ENCODE data around the gene MMP24.

The MMP24 gene

GRCh38 chr20:35215066-35215956 is 11.2 kb upstream of the MMP24 start:
- DNase-seq = no peak
- in situ Hi-C loops (cut with MboI; ENCODE audit: low pct_unique_long_range_greater_than_20kb, low sequenced_read_pairs) = no loop called here

- no peak for DNase-seq
- in situ Hi-C loops (cut with MboI; ENCODE audit: low pct_unique_long_range_greater_than_20kb, low sequenced_read_pairs) = no loop called here
Observed at GRCh38 chr20:35216541-35216940, 9.9 kb upstream of the MMP24 start.

- in situ Hi-C loops (cut with MboI; ENCODE audit: low pct_unique_long_range_greater_than_20kb, low sequenced_read_pairs) = no loop called here
- DNase-seq = no peak
Observed at GRCh38 chr20:35223941-35224340, 2.5 kb upstream of the MMP24 start.

- in situ Hi-C loops (cut with MboI; ENCODE audit: low pct_unique_long_range_greater_than_20kb, low sequenced_read_pairs) = no loop called here
- DNase-seq = no peak
Observed at GRCh38 chr20:35224536-35224935, 2.0 kb upstream of the MMP24 start.

- peak; percentile 38 for DNase-seq
- in situ Hi-C loops (cut with MboI; ENCODE audit: low pct_unique_long_range_greater_than_20kb, low sequenced_read_pairs) = no loop called here
Observed at GRCh38 chr20:35225319-35226125, 968 bp upstream of the MMP24 start.

- DNase-seq = peak; percentile 61
- in situ Hi-C loops (cut with MboI; ENCODE audit: low pct_unique_long_range_greater_than_20kb, low sequenced_read_pairs) = no loop called here
Observed at GRCh38 chr20:35226884-35227681, 593 bp downstream of the MMP24 start.

GRCh38 chr20:35232575-35232974 is 6.1 kb downstream of the MMP24 start:
- in situ Hi-C loops (cut with MboI; ENCODE audit: low pct_unique_long_range_greater_than_20kb, low sequenced_read_pairs) = no loop called here

GRCh38 chr20:35235881-35236280 is 9.4 kb downstream of the MMP24 start:
- no peak for DNase-seq
- in situ Hi-C loops (cut with MboI; ENCODE audit: low pct_unique_long_range_greater_than_20kb, low sequenced_read_pairs) = no loop called here

More at GRCh38 chr20:35232575-35232974, 6.1 kb downstream of the MMP24 start:
- peak; percentile 30 for DNase-seq

GRCh38 chr20:35237486-35237885 is 11.0 kb downstream of the MMP24 start:
- no peak for DNase-seq
- in situ Hi-C loops (cut with MboI; ENCODE audit: low pct_unique_long_range_greater_than_20kb, low sequenced_read_pairs) = no loop called here

- DNase-seq = peak; percentile 49
- in situ Hi-C loops (cut with MboI; ENCODE audit: low pct_unique_long_range_greater_than_20kb, low sequenced_read_pairs) = no loop called here
Observed at GRCh38 chr20:35238170-35238569, 11.7 kb downstream of the MMP24 start.

GRCh38 chr20:35238735-35239134 is 12.2 kb downstream of the MMP24 start:
- in situ Hi-C loops (cut with MboI; ENCODE audit: low pct_unique_long_range_greater_than_20kb, low sequenced_read_pairs) = no loop called here
- no peak for DNase-seq

- DNase-seq = no peak
- in situ Hi-C loops (cut with MboI; ENCODE audit: low pct_unique_long_range_greater_than_20kb, low sequenced_read_pairs) = no loop called here
Observed at GRCh38 chr20:35240083-35240810, 13.8 kb downstream of the MMP24 start.

GRCh38 chr20:35240811-35241293 is 14.4 kb downstream of the MMP24 start:
- no peak for DNase-seq
- in situ Hi-C loops (cut with MboI; ENCODE audit: low pct_unique_long_range_greater_than_20kb, low sequenced_read_pairs) = no loop called here

- in situ Hi-C loops (cut with MboI; ENCODE audit: low pct_unique_long_range_greater_than_20kb, low sequenced_read_pairs) = no loop called here
- no peak for DNase-seq
Observed at GRCh38 chr20:35243317-35243716, 16.8 kb downstream of the MMP24 start.

GRCh38 chr20:35243986-35244385 is 17.5 kb downstream of the MMP24 start:
- no peak for DNase-seq
- in situ Hi-C loops (cut with MboI; ENCODE audit: low pct_unique_long_range_greater_than_20kb, low sequenced_read_pairs) = no loop called here

GRCh38 chr20:35246723-35247122 is 20.2 kb downstream of the MMP24 start:
- in situ Hi-C loops (cut with MboI; ENCODE audit: low pct_unique_long_range_greater_than_20kb, low sequenced_read_pairs) = no loop called here
- no peak for DNase-seq

GRCh38 chr20:35248641-35249475 is 22.4 kb downstream of the MMP24 start:
- DNase-seq = no peak

GRCh38 chr20:35251613-35251940 is 25.1 kb downstream of the MMP24 start:
- DNase-seq = no peak
- in situ Hi-C loops (cut with MboI; ENCODE audit: low pct_unique_long_range_greater_than_20kb, low sequenced_read_pairs) = loop anchor here (25.0 kb wide), 1 partner anchor 414 kb away; the partner anchor contains the start of gene NCOA6

More at GRCh38 chr20:35248641-35249475, 22.4 kb downstream of the MMP24 start:
- in situ Hi-C loops (cut with MboI; ENCODE audit: low pct_unique_long_range_greater_than_20kb, low sequenced_read_pairs) = no loop called here
